ENCODE results near the gene TMC6.

DNA sequence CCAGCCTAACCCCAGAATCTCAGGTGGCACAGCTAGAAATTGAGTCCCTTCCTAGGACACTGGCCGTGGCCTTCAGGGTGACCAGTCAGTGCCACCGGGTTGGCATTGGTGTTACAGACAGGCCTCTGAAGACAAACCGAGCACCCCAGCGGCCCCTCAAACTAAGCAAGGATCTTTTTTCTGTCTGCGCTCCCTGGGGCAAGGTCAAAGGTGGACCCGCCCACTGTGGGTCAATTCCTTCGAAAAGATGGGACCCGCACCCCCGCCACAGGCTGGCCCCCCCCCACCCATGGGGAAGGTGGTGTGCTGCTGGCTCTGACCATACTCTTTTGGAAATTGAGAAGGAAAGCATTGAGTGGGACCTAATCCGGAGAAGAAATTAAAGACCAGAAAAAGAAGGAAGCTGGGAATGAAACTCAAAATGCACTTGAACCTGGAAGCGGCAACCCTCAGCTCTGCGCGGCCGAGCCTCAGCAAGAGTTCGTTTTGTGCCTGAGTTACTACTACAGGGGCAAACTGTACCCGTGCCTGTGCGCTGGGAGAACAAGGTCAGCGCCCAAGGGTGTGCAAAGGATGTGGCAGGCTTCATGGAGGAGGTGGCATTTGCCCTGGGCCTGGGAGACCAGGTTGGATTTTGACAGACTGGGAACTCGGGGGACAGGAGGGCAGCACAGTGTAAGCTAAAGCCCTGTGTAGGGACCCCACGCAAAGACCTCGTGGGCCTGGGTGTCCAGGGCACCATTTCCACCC lies 20.4 kb downstream of the TMC6 start:
- TF ChIP-seq CTCF (IDR thresholded peaks at IDR 0.05) (no peak), EZH2 (IDR thresholded peaks at IDR 0.05) (no peak), EZH2phosphoT487 (IDR thresholded peaks at IDR 0.05) (no peak)

All from neural progenitor cell (in vitro differentiated cells).